H1 (cell line): ENCODE data around the gene KHDC4. TPM values are rescaled to one million over a fixed set of nuclear protein-coding genes. Genes with fewer than 3 reads are reported as not detected.
A peak's percentile ranks its signal among the peaks of the same experiment; 100 is the strongest.

ENCODE experiments used
- CTCF ChIA-PET: fragments of 300-600 bp; sonication (Branson Sonifier 250); formaldehyde crosslinking; loops from one replicate; lab custom pipeline; 2021; ENCODE audit not compliant: partially characterized antibody; lab: Charles Lee
- POLR2A ChIA-PET: fragments of 300-600 bp; sonication (Branson Sonifier 250); formaldehyde crosslinking; loops from one replicate; lab custom pipeline; 2021; ENCODE audit warnings: inconsistent platforms; ENCODE audit not compliant: partially characterized antibody; lab: Charles Lee
- DNase-seq, 2 experiments: peaks; one replicate each; pipeline versions ENCODE4 v3.0.0 to v3.0.0-alpha.2; 2010 to 2022; ENCODE audit warnings: low spot score in 2 of 2, low read depth in 1 of 2, mixed read lengths in 1 of 2
- FAIRE-seq: peaks from 2 replicates; lab custom pipeline; 2011; peaks lifted over from hg19 to GRCh38; lab: Jason Lieb, UNC
- H2AFZ ChIP-seq: 2 replicates; pipeline ENCODE4 v1.8.1; 2012; ENCODE audit warnings: low read length, inconsistent platforms
- H2AK5ac ChIP-seq: 2 replicates; pipeline ENCODE4 v1.6.1; 2013; ENCODE audit warnings: low read depth, low read length
- H2BK120ac ChIP-seq: replicated peaks from 2 replicates; pipeline ENCODE3; 2013; ENCODE audit warnings: low read depth, low read length, inconsistent platforms
- H2BK12ac ChIP-seq: 2 replicates; pipeline ENCODE4 v1.6.1; 2013; ENCODE audit warnings: low read depth, low read length
- H2BK15ac ChIP-seq: 2 replicates; pipeline ENCODE4 v1.6.1; 2013; ENCODE audit warnings: low read length
- H2BK20ac ChIP-seq: 2 replicates; pipeline ENCODE4 v1.6.1; 2013; ENCODE audit warnings: low read length
- H2BK5ac ChIP-seq: 2 replicates; pipeline ENCODE4 v1.6.1; 2013; ENCODE audit warnings: low read depth, low read length
- H3K14ac ChIP-seq: 2 replicates; pipeline ENCODE4 v1.6.1; 2013; ENCODE audit warnings: inconsistent platforms; ENCODE audit not compliant: insufficient read length
- H3K18ac ChIP-seq: 2 replicates; pipeline ENCODE4 v1.6.1; 2013; ENCODE audit warnings: low read length; ENCODE audit errors: extremely low read depth
- H3K23ac ChIP-seq: 2 replicates; pipeline ENCODE4 v1.6.1; 2013; ENCODE audit warnings: inconsistent platforms; ENCODE audit not compliant: insufficient read length
- H3K23me2 ChIP-seq: 2 replicates; pipeline ENCODE4 v1.6.1; 2013; ENCODE audit warnings: low read depth, low read length
- H3K27ac ChIP-seq: 2 replicates; pipeline ENCODE4 v1.6.1; 2011; ENCODE audit warnings: low read depth, low read length, inconsistent platforms
- H3K27me3 ChIP-seq, 4 experiments: replicated peaks in 1 of 4; 1 replicate in 1 of 4; 2 replicates in 3 of 4; pipeline versions ENCODE4 v1.6.1 to v1.8.1; 2011 to 2013; ENCODE audit warnings: low read length in 3 of 4, mild to moderate bottlenecking in 3 of 4, inconsistent platforms in 2 of 4, mixed read lengths in 2 of 4, moderate library complexity in 1 of 4; ENCODE audit not compliant: control insufficient read depth in 3 of 4, insufficient read depth in 3 of 4; ENCODE audit errors: extremely low read depth in 1 of 4
- H3K36me3 ChIP-seq, 4 experiments: 2 replicates each; pipeline versions ENCODE4 v1.6.1 to v1.8.1; 2011 to 2013; ENCODE audit warnings: mild to moderate bottlenecking in 4 of 4, low read length in 3 of 4, moderate library complexity in 2 of 4, control low read depth in 1 of 4, inconsistent platforms in 1 of 4; ENCODE audit not compliant: insufficient read depth in 4 of 4, control insufficient read depth in 2 of 4
- H3K4ac ChIP-seq: replicated peaks from 2 replicates; pipeline ENCODE3; 2013; ENCODE audit warnings: low read length, low read depth, mixed read lengths, inconsistent platforms; ENCODE audit not compliant: insufficient read length
- H3K4me1 ChIP-seq, 4 experiments: replicated peaks in 1 of 4; 1 replicate in 1 of 4; 2 replicates in 3 of 4; pipeline versions ENCODE4 v1.6.1 to v1.8.1; 2011 to 2013; ENCODE audit warnings: low read length in 3 of 4, inconsistent platforms in 2 of 4, mixed read lengths in 1 of 4; ENCODE audit not compliant: insufficient read depth in 4 of 4, control insufficient read depth in 3 of 4
- H3K4me2 ChIP-seq, 2 experiments: 2 replicates each; pipeline versions ENCODE4 v1.6.1 to v1.8.1; 2011 to 2013; ENCODE audit warnings: low read depth in 2 of 2, low read length in 2 of 2, control low read depth in 1 of 2, inconsistent platforms in 1 of 2, mild to moderate bottlenecking in 1 of 2; ENCODE audit not compliant: insufficient read depth in 1 of 2
- H3K4me3 ChIP-seq, 4 experiments: fragments of 200-600, 300-600 bp in 1 of 4; sonication (generic), shearing (Covaris generic), sonication (Bioruptor Twin) in 1 of 4; 2 replicates each; pipeline versions ENCODE4 v1.5.1 to v1.8.1; 2011 to 2016; ENCODE audit warnings: low read length in 4 of 4, low read depth in 3 of 4, control low read depth in 2 of 4, inconsistent platforms in 2 of 4, mild to moderate bottlenecking in 2 of 4, mixed read lengths in 1 of 4, moderate library complexity in 1 of 4; ENCODE audit not compliant: insufficient read depth in 2 of 4; ENCODE audit errors: extremely low read depth in 1 of 4
- H3K56ac ChIP-seq: replicated peaks from 2 replicates; pipeline ENCODE3; 2013; ENCODE audit warnings: low read depth, mild to moderate bottlenecking, mixed read lengths, low read length, inconsistent platforms; ENCODE audit not compliant: insufficient read length
- H3K79me1 ChIP-seq: 2 replicates; pipeline ENCODE4 v1.6.1; 2013; ENCODE audit warnings: low read depth, low read length, control low read depth
- H3K79me2 ChIP-seq, 2 experiments: 2 replicates each; pipeline versions ENCODE4 v1.6.1 to v1.8.1; 2012 to 2013; ENCODE audit warnings: low read length in 2 of 2, mild to moderate bottlenecking in 2 of 2, inconsistent platforms in 1 of 2; ENCODE audit not compliant: insufficient read depth in 2 of 2, control insufficient read depth in 1 of 2
- H3K9ac ChIP-seq, 4 experiments: replicated peaks in 1 of 4; 1 replicate in 1 of 4; 2 replicates in 3 of 4; pipeline versions ENCODE4 v1.6.1 to v1.8.1; 2011 to 2013; ENCODE audit warnings: low read depth in 3 of 4, low read length in 3 of 4, control low read depth in 2 of 4, mild to moderate bottlenecking in 2 of 4, moderate library complexity in 2 of 4, inconsistent platforms in 1 of 4; ENCODE audit errors: extremely low read depth in 1 of 4
- H3K9me3 ChIP-seq, 2 experiments: 2 replicates each; pipeline versions ENCODE4 v1.6.1 to v1.8.1; 2012 to 2013; ENCODE audit warnings: mild to moderate bottlenecking in 2 of 2, moderate library complexity in 2 of 2, control low read depth in 1 of 2, inconsistent platforms in 1 of 2, low read depth in 1 of 2, low read length in 1 of 2, mixed read lengths in 1 of 2; ENCODE audit not compliant: insufficient read depth in 2 of 2
- H4K20me1 ChIP-seq, 2 experiments: replicated peaks in 1 of 2; 2 replicates each; pipeline versions ENCODE3 to v1.8.1; 2011 to 2013; ENCODE audit warnings: inconsistent platforms in 2 of 2, low read length in 2 of 2, mild to moderate bottlenecking in 1 of 2; ENCODE audit not compliant: insufficient read depth in 2 of 2, control insufficient read depth in 1 of 2
- H4K5ac ChIP-seq: 2 replicates; pipeline ENCODE4 v1.6.1; 2013; ENCODE audit warnings: low read length, low read depth, mixed read lengths, inconsistent platforms; ENCODE audit not compliant: insufficient read length
- H4K8ac ChIP-seq: 2 replicates; pipeline ENCODE4 v1.8.0; 2013; ENCODE audit warnings: mild to moderate bottlenecking, moderate library complexity, low read length, inconsistent platforms; ENCODE audit not compliant: insufficient read depth; ENCODE audit errors: extremely low read depth
- H4K91ac ChIP-seq: replicated peaks from 2 replicates; pipeline ENCODE3; 2013; ENCODE audit warnings: low read length, mixed read lengths, inconsistent platforms; ENCODE audit not compliant: insufficient read length
- CTCF ChIP-seq, 3 experiments: IDR thresholded peaks; 1 replicate in 2 of 3; 2 replicates in 1 of 3; pipeline versions ENCODE4 v1.5.1 to v1.6.1; 2011; ENCODE audit warnings: low read length in 3 of 3, mild to moderate bottlenecking in 3 of 3, inconsistent platforms in 2 of 3, low read depth in 1 of 3, moderate library complexity in 1 of 3; ENCODE audit not compliant: insufficient read depth in 1 of 3; ENCODE audit errors: control extremely low read depth in 1 of 3
- EP300 ChIP-seq, 2 experiments: IDR thresholded peaks; 1 replicate in 1 of 2; 2 replicates in 1 of 2; pipeline ENCODE4 v1.6.1; 2011 to 2012; ENCODE audit warnings: low read depth in 2 of 2, low read length in 2 of 2, mild to moderate bottlenecking in 2 of 2, borderline replicate concordance in 1 of 2, inconsistent platforms in 1 of 2, moderate library complexity in 1 of 2
- JUN ChIP-seq: IDR thresholded peaks from 2 replicates; pipeline ENCODE4 v1.6.1; 2011; ENCODE audit warnings: low read depth, mild to moderate bottlenecking, improper control_type of control experiment, low read length
- KDM4A ChIP-seq: IDR thresholded peaks from one replicate; pipeline ENCODE4 v1.7.1; 2012; ENCODE audit warnings: low read depth, mild to moderate bottlenecking, moderate library complexity, low read length, inconsistent platforms; ENCODE audit not compliant: severe bottlenecking
- KDM5A ChIP-seq: fragments of 200-600 bp; IDR thresholded peaks from 2 replicates; pipeline ENCODE4 v1.7.1; 2012; ENCODE audit warnings: mild to moderate bottlenecking, low read length, inconsistent platforms, mixed read lengths
- PHF8 ChIP-seq: fragments of 200-600 bp; sonication (generic); conservative IDR thresholded peaks from 2 replicates; pipeline ENCODE4 v1.7.1; 2012; ENCODE audit warnings: low read depth, mild to moderate bottlenecking, inconsistent platforms, low read length, moderate library complexity
- RAD21 ChIP-seq, 2 experiments: IDR thresholded peaks in 1 of 2; conservative IDR thresholded peaks in 1 of 2; 2 replicates each; pipeline ENCODE4 v1.6.1; 2011; ENCODE audit warnings: low read depth in 2 of 2, low read length in 2 of 2, improper control_type of control experiment in 1 of 2, inconsistent platforms in 1 of 2, mild to moderate bottlenecking in 1 of 2, moderate library complexity in 1 of 2
- SP2 ChIP-seq: IDR thresholded peaks from 2 replicates; pipeline ENCODE4 v1.6.1; 2012; ENCODE audit warnings: mild to moderate bottlenecking, low read length, inconsistent platforms
- WGBS, 2 experiments: shearing (Covaris generic) in 1 of 2; methylation state at CpG; one replicate each; pipeline versions ENCODE4 v1.1.6 to v1.1.7; 2013 to 2015; ENCODE audit warnings: low lambda C conversion rate in 2 of 2, mixed read lengths in 2 of 2, inconsistent platforms in 1 of 2, low coverage in 1 of 2, missing lambda C conversion rate in 1 of 2; ENCODE audit not compliant: insufficient replicate concordance in 2 of 2, insufficient coverage in 1 of 2, insufficient read length in 1 of 2; ENCODE audit errors: extremely low coverage in 1 of 2, missing lambda C conversion rate in 1 of 2; 5-methylcytosine and 5-hydroxymethylcytosine counted together
- polyA plus RNA-seq, 7 experiments: library from polyadenylated mRNA; depleted of rRNA in 3 of 7; stranded (reverse) in 5 of 7; unstranded in 2 of 7; fragments of >200 nt in 5 of 7; fragments of 200-250 nt in 2 of 7; gene quantifications; 1 replicate in 5 of 7; 2 replicates in 1 of 7; 4 replicates in 1 of 7; pipeline versions ENCODE4 v1.2.1 to v1.2.3, GENCODE V29; 2011 to 2013; ENCODE audit warnings: missing spikeins in 2 of 7, mixed read lengths in 2 of 7
- total RNA-seq: library from RNA; stranded (reverse); fragmentation: NEBNext Ultra II Directional; extraction: Animal tissue kit (Norgen Biotek cat#: 25700); gene quantifications from 2 replicates; pipeline ENCODE4 v1.2.1, GENCODE V29; 2021

The KHDC4 gene
- total and polyA plus RNA-seq, 2 of the 8 experiments (the other 6 are each of a cell fraction or from before 2014, with no cell fraction given), result 56.6 to 81.1 TPM

DNA sequence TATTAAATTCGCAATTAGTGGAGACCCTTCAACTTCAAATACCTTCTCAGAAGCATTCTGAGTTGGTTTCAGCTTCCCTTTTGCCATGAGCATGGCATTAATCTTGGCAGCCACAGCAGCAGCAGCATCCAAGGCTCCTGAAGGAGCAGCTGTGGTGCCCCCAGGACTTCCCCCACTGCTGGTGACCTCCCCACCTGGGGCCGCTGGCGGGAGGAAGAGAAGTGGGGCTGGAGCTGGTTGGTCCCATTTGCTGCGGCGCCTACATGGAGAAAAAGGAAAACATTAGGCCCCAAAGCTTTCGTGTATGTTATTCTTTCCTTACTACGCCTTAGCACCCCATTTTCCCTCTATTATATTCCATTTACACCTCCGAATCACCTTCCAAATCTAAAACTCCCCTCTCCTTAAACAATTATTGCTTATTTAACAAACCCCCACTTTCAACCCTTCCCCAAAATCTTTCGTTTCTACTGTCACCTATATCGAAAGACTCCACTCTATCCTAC is 569 bp downstream of the KHDC4 start:
- peak overlapping the region; percentile 27; the same call in 1 of the 2 replicates for H2BK12ac ChIP-seq
- ChIA-PET CTCF (interaction anchor here (0.6 to 2.8 kb wide), 9 partner anchors 11 to 133 kb away, joined by 3 to 18 read pairs (median 5); partner anchors contain the start of gene ARHGEF2), POLR2A (interaction anchor here (0.8 to 6.7 kb wide), 25 partner anchors 8 to 150 kb away, joined by 3 to 109 read pairs (median 4); partner anchors contain the start of genes ARHGEF2, GON4L and MEX3A)
- H4K8ac ChIP-seq, result peak overlapping the region; percentile 99; the same call in 1 of the 2 replicates
- no peak overlapping the region for H3K18ac ChIP-seq
- H3K27ac ChIP-seq, result peak overlapping the region; percentile 88
- H2BK15ac ChIP-seq, result no peak overlapping the region
- H2BK20ac ChIP-seq, result no peak overlapping the region
- FAIRE-seq, result no peak
- H4K5ac ChIP-seq, result peak overlapping the region; percentile 98
- peak overlapping the region; percentile 67 for H3K14ac ChIP-seq
- no peaks in the 10 kb centered on the region for H3K9me3 ChIP-seq
- peak overlapping the region; percentile 85 to 92 for H3K4me2 ChIP-seq
- peaks cover 19 to 47% (median 32%) of the 10 kb centered on the region in 4 experiments for H3K36me3 ChIP-seq
- H3K27me3 ChIP-seq, result no peaks in the 10 kb centered on the region
- H3K79me1 ChIP-seq, result peaks cover 2% of the 10 kb centered on the region; the same call in 1 of the 2 replicates
- H4K20me1 ChIP-seq, result peaks cover 0 to 15% of the 10 kb centered on the region in 2 experiments
- peak overlapping the region; percentile 86 to 100 (median 96) for H3K9ac ChIP-seq
- peak overlapping the region; percentile 89 for H3K56ac ChIP-seq
- H4K91ac ChIP-seq, result peak overlapping the region; percentile 70
- H3K4me3 ChIP-seq, result peak overlapping the region; percentile 89 to 100 (median 94)
- no peak overlapping the region for H2AFZ ChIP-seq
- H3K79me2 ChIP-seq, result peaks cover 10 to 51% of the 10 kb centered on the region in 2 experiments
- peak overlapping the region; percentile 98 for H2BK5ac ChIP-seq
- DNase-seq, result no peak
- WGBS, 2 experiments, result 10 to 100% methylated on average over 3 to 10 of the region's 10 CpGs
- H3K23me2 ChIP-seq, result peaks cover 5% of the 10 kb centered on the region
- peaks cover 0 to 2% (median 1%) of the 10 kb centered on the region in 4 experiments; a peak in 4 of 7 replicates for H3K4me1 ChIP-seq
- H2AK5ac ChIP-seq, result no peak overlapping the region; the same call in 1 of the 2 replicates
- no peak overlapping the region for H3K23ac ChIP-seq
- H3K4ac ChIP-seq, result peak overlapping the region; percentile 32
- no peak overlapping the region for H2BK120ac ChIP-seq
- no peak for TF ChIP-seq SP2
- TF ChIP-seq KDM5A, result no peak
- TF ChIP-seq KDM4A, result no peak
- no peak for TF ChIP-seq RAD21 (IDR thresholded peaks at IDR 0.05 in 1 of 2, conservative IDR thresholded peaks at IDR 0.05 in 1 of 2; ENCODE audit: low read depth in 2 of 2, low read length in 2 of 2)
- no peak for TF ChIP-seq CTCF (IDR thresholded peaks at IDR 0.05; ENCODE audit: control extremely low read depth in 1 of 3, insufficient read depth in 1 of 3, low read depth in 1 of 3, low read length in 3 of 3)
- TF ChIP-seq JUN, result no peak
- no peak for TF ChIP-seq EP300 (IDR thresholded peaks at IDR 0.05; ENCODE audit: borderline replicate concordance in 1 of 2, low read depth in 2 of 2, low read length in 2 of 2)
- TF ChIP-seq PHF8, result no peak
